Measurements from ENCODE around the gene ASMTL. TPM values are rescaled to one million over a fixed set of nuclear protein-coding genes. Genes with fewer than 3 reads are reported as not detected.
"Not testable (repeated sequence)": the region's sequence is repeated elsewhere in the genome, so short reads cannot be mapped to it uniquely, and the experiment has no call there.

ASMTL gene
- total and polyA plus RNA-seq, 3 experiments from 2014 or later, result 26.1 to 47.9 (median 26.5) TPM

- peaks cover 0 to 5% of the 10 kb centered on the region in 2 donors for H3K27me3 Mint-ChIP-seq
- peak overlapping the region in 6 of 8 donors; percentile 20 to 90 (median 58) for H3K27ac Mint-ChIP-seq
- CTCF ChIA-PET, result no interaction called here
- no peak overlapping the region for H3K27ac ChIP-seq (ENCODE audit: low read depth, low read length)
- H3K9me3 Mint-ChIP-seq, result peaks cover 2 to 21% (median 11%) of the 10 kb centered on the region in 5 donors
- DNase-seq, result peak in 1 of 5 donors; percentile 7
- POLR2A ChIA-PET, result no interaction called here
- H3K36me3 Mint-ChIP-seq, result peaks cover 13 to 31% (median 26%) of the 10 kb centered on the region in 3 donors
- no peaks in the 10 kb centered on the region for H3K36me3 ChIP-seq (ENCODE audit: insufficient read depth, low read length)
- no peaks in the 10 kb centered on the region for H3K9me3 ChIP-seq (ENCODE audit: low read length)
- H3K27me3 ChIP-seq (ENCODE audit: insufficient read depth, low read length, poor library complexity, severe bottlenecking), result no peaks in the 10 kb centered on the region
- peak overlapping the region in 2 of 7 donors; percentile 22 to 46 for H3K4me3 Mint-ChIP-seq
- peaks cover 22 to 46% (median 34%) of the 10 kb centered on the region in 3 donors for H3K4me1 Mint-ChIP-seq
- H3K4me1 ChIP-seq (ENCODE audit: insufficient read depth, low read length), result peaks cover 33% of the 10 kb centered on the region
- H3K4me3 ChIP-seq (ENCODE audit: low read length), result no peak overlapping the region
Measured at GRCh38 chrX:1449823-1450149, 2.9 kb downstream of the ASMTL start.

- H3K27me3 Mint-ChIP-seq, result peaks cover 0 to 5% of the 10 kb centered on the region in 2 donors
- H3K9me3 ChIP-seq (ENCODE audit: low read length), result no peaks in the 10 kb centered on the region
- no peak overlapping the region for H3K4me3 ChIP-seq (ENCODE audit: low read length)
- ChIA-PET CTCF (no interaction called here), POLR2A (no interaction called here)
- no peak for DNase-seq
- H3K4me1 ChIP-seq (ENCODE audit: insufficient read depth, low read length), result peaks cover 28% of the 10 kb centered on the region
- peak overlapping the region in 3 of 7 donors; percentile 46 to 61 (median 47) for H3K4me3 Mint-ChIP-seq
- peaks cover 19 to 46% (median 28%) of the 10 kb centered on the region in 3 donors for H3K4me1 Mint-ChIP-seq
- peak overlapping the region in 4 of 8 donors; percentile 20 to 69 (median 48) for H3K27ac Mint-ChIP-seq
- H3K27ac ChIP-seq (ENCODE audit: low read depth, low read length), result no peak overlapping the region
- H3K27me3 ChIP-seq (ENCODE audit: insufficient read depth, low read length, poor library complexity, severe bottlenecking), result no peaks in the 10 kb centered on the region
- H3K36me3 ChIP-seq (ENCODE audit: insufficient read depth, low read length), result no peaks in the 10 kb centered on the region
- peaks cover 13 to 36% (median 29%) of the 10 kb centered on the region in 3 donors for H3K36me3 Mint-ChIP-seq
- H3K9me3 Mint-ChIP-seq, result peaks cover 3 to 21% (median 11%) of the 10 kb centered on the region in 5 donors
Measured at GRCh38 chrX:1449036-1449822, 3.5 kb downstream of the ASMTL start.

- peak in 1 of 5 donors; percentile 46 for DNase-seq
- CTCF ChIA-PET; H3K27me3 Mint-ChIP-seq; H3K4me3 ChIP-seq (ENCODE audit: low read length); H3K36me3 ChIP-seq (ENCODE audit: insufficient read depth, low read length); H3K9me3 ChIP-seq (ENCODE audit: low read length); H3K27ac ChIP-seq (ENCODE audit: low read depth, low read length); POLR2A ChIA-PET; H3K27me3 ChIP-seq (ENCODE audit: insufficient read depth, low read length, poor library complexity, severe bottlenecking): not testable (repeated sequence)
- H3K4me1 Mint-ChIP-seq, result peaks cover 18 to 46% (median 27%) of the 10 kb centered on the region in 3 donors
- peaks cover 27% of the 10 kb centered on the region for H3K4me1 ChIP-seq (ENCODE audit: insufficient read depth, low read length)
- peak overlapping the region in 2 of 7 donors; percentile 18 to 47 for H3K4me3 Mint-ChIP-seq
- peaks cover 3 to 21% (median 11%) of the 10 kb centered on the region in 5 donors for H3K9me3 Mint-ChIP-seq
- H3K27ac Mint-ChIP-seq, result peak overlapping the region in 3 of 8 donors; percentile 19 to 69 (median 37)
- H3K36me3 Mint-ChIP-seq, result peaks cover 13 to 41% (median 32%) of the 10 kb centered on the region in 3 donors
Measured at GRCh38 chrX:1448573-1449001, 4.1 kb downstream of the ASMTL start.

GRCh38 chrX:1447969-1448572 lies 4.6 kb downstream of the ASMTL start:
- H3K9me3 ChIP-seq (ENCODE audit: low read length); POLR2A ChIA-PET; H3K36me3 ChIP-seq (ENCODE audit: insufficient read depth, low read length); H3K4me3 ChIP-seq (ENCODE audit: low read length); H3K27me3 ChIP-seq (ENCODE audit: insufficient read depth, low read length, poor library complexity, severe bottlenecking); H3K27ac ChIP-seq (ENCODE audit: low read depth, low read length); CTCF ChIA-PET; H3K27me3 Mint-ChIP-seq: not testable (repeated sequence)
- Mint-ChIP-seq H3K4me1 (peaks cover 18 to 45% (median 26%) of the 10 kb centered on the region in 3 donors), H3K4me3 (peak overlapping the region in 1 of 7 donors; percentile 47), H3K9me3 (peaks cover 3 to 21% (median 11%) of the 10 kb centered on the region in 5 donors), H3K36me3 (peaks cover 13 to 42% (median 32%) of the 10 kb centered on the region in 3 donors), H3K27ac (peak overlapping the region in 3 of 8 donors; percentile 19 to 82 (median 66))
- peaks cover 27% of the 10 kb centered on the region for H3K4me1 ChIP-seq (ENCODE audit: insufficient read depth, low read length)
- peak in 1 of 5 donors; percentile 45 for DNase-seq

GRCh38 chrX:1446984-1447968 lies 5.4 kb downstream of the ASMTL start:
- POLR2A ChIA-PET; H3K27me3 ChIP-seq (ENCODE audit: insufficient read depth, low read length, poor library complexity, severe bottlenecking); H3K36me3 ChIP-seq (ENCODE audit: insufficient read depth, low read length); H3K4me3 ChIP-seq (ENCODE audit: low read length); H3K27ac ChIP-seq (ENCODE audit: low read depth, low read length); H3K27me3 Mint-ChIP-seq; H3K9me3 ChIP-seq (ENCODE audit: low read length); CTCF ChIA-PET: not testable (repeated sequence)
- peak overlapping the region in 4 of 8 donors; percentile 22 to 74 (median 45) for H3K27ac Mint-ChIP-seq
- H3K4me1 Mint-ChIP-seq, result peaks cover 15 to 41% (median 20%) of the 10 kb centered on the region in 3 donors
- H3K9me3 Mint-ChIP-seq, result peaks cover 3 to 21% (median 8%) of the 10 kb centered on the region in 5 donors
- H3K36me3 Mint-ChIP-seq, result peaks cover 16 to 42% (median 34%) of the 10 kb centered on the region in 3 donors
- H3K4me1 ChIP-seq (ENCODE audit: insufficient read depth, low read length), result peaks cover 26% of the 10 kb centered on the region
- H3K4me3 Mint-ChIP-seq, result peak overlapping the region in 2 of 7 donors; percentile 39 to 54
- peak in 1 of 5 donors; percentile 53 for DNase-seq

- H3K36me3 ChIP-seq (ENCODE audit: insufficient read depth, low read length), result peaks cover 5% of the 10 kb centered on the region
- POLR2A ChIA-PET, result no interaction called here
- Mint-ChIP-seq H3K36me3 (peaks cover 16 to 42% (median 41%) of the 10 kb centered on the region in 3 donors), H3K27me3 (peaks cover 0 to 3% of the 10 kb centered on the region in 2 donors), H3K9me3 (peaks cover 3 to 21% (median 8%) of the 10 kb centered on the region in 5 donors), H3K4me3 (peak overlapping the region in 1 of 7 donors; percentile 24), H3K4me1 (peaks cover 11 to 37% (median 16%) of the 10 kb centered on the region in 3 donors), H3K27ac (peak overlapping the region in 2 of 8 donors; percentile 2 to 76)
- no peak overlapping the region for H3K27ac ChIP-seq (ENCODE audit: low read depth, low read length)
- peaks cover 2% of the 10 kb centered on the region for H3K4me1 ChIP-seq (ENCODE audit: insufficient read depth, low read length)
- no peak for DNase-seq
- no peaks in the 10 kb centered on the region for H3K9me3 ChIP-seq (ENCODE audit: low read length)
- no peaks in the 10 kb centered on the region for H3K27me3 ChIP-seq (ENCODE audit: insufficient read depth, low read length, poor library complexity, severe bottlenecking)
- no peak overlapping the region for H3K4me3 ChIP-seq (ENCODE audit: low read length)
- CTCF ChIA-PET, result no interaction called here
Measured at GRCh38 chrX:1444561-1445500, 7.9 kb downstream of the ASMTL start.

Measured in CD8-positive, alpha-beta memory T cell (primary cell).